ENCODE data around the gene SLC15A4.
"Not testable (repeated sequence)": the region's sequence is repeated elsewhere in the genome, so short reads cannot be mapped to it uniquely, and the experiment has no call there.

The SLC15A4 gene

DNA sequence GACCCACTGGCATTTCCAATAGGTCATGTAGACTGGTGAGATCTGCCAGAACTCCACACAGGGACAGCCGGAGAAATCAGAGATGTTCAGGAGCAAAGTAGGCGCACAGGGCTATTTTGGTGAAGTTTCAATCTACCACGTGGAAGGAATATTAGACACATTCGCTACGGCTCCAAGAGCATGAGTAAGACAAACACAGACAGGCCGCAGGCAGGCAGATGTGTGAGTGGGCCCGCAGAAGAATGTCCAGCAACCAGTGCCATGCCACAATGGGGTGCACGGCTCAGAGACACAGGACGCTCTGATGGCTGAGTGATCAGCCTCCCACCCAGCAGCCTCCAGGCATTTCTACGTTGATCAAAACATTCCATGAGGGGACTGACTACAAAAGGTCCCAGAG is 10.4 kb downstream of the SLC15A4 start:
- DNase-seq: no peak

DNA sequence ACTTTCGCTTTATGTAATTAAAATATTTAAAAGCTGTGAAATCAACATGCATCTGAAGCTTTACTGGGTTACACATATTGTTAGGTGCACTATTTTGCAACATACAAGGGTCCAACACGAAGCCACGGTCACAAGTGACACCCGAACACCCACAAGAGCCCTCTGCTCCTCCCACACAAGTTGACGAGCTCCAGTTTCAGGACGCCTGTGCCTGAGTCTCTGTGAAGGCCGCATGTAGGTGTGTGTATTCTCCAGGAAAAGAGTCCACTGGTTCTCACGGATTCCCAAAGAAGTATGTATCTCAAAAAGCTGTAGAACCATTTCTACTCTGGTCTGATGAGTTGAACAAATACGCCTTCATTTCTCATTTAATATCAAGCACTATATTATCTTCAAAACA is 12.0 kb downstream of the SLC15A4 start:
- no peak for DNase-seq

GRCh38 chr12:128810182-128811127 is 13.3 kb downstream of the SLC15A4 start:
- DNase-seq: peak; percentile 9

DNA sequence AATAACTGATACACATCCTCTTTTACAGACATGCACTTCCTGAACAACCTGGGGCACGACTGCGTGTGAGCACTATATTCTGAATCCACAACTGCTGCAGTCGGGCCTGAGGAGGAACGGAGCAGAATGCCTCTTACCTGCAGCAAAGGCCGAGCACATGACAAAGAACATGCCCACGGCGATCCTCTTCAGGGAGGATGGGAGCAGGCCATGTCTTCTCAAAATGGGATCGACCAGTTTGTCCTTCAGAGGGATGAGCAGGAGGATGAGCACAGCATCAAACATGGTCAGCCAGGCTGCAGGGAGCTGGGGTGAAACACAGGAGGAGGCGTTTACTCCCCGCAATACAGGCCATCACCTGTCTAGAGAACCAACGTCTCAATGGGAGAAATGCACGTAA is 15.1 kb downstream of the SLC15A4 start:
- no peak for DNase-seq

GRCh38 chr12:128807161-128807724 is 16.5 kb downstream of the SLC15A4 start:
- no peak for DNase-seq

DNA sequence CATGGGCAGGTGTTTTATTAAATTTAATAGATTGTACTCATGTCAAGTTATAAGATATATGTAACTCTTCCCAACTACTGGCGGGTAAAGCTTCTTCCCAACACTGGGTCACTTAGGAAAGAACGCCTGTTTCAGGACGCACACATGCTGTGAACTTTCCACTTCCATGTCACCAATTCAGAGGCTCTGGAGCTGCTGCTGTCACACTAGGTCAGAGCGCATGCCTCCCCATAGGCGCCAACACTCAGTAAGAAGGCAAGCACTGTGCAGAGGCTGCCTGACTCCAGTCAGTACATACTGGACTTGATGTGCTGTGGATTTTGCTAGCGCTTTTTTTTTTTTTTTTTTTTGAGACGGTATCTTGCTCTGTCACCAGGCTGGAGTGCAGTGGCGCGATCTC is 17.2 kb downstream of the SLC15A4 start:
- no peak for DNase-seq

- not testable (repeated sequence) for DNase-seq
These were observed 18.4 kb downstream of the SLC15A4 start for GRCh38 chr12:128805406-128805805.

DNA sequence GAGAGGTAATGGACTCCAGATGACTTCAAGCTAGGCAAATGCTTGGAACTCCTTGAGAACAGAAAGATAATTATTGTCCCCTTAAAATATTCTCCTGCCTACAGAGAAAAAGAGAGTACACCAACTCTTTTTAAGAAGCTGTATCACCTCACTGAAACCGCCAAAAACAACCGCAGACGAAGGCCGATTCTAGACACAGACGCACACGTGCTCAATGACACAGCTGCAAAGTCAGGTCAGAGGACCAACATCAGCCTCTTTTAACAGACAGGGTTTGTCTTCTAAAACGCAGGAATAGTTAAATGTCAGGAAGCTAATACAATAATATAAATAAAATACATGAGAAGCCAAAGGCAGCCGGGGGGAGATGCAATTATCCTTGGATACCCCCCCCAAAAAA is 19.0 kb downstream of the SLC15A4 start:
- no peak for DNase-seq

- no peak for DNase-seq
These were observed 20.0 kb downstream of the SLC15A4 start for GRCh38 chr12:128803788-128804187.

- DNase-seq: no peak
These were observed 21.0 kb downstream of the SLC15A4 start for GRCh38 chr12:128802756-128803155.

DNA sequence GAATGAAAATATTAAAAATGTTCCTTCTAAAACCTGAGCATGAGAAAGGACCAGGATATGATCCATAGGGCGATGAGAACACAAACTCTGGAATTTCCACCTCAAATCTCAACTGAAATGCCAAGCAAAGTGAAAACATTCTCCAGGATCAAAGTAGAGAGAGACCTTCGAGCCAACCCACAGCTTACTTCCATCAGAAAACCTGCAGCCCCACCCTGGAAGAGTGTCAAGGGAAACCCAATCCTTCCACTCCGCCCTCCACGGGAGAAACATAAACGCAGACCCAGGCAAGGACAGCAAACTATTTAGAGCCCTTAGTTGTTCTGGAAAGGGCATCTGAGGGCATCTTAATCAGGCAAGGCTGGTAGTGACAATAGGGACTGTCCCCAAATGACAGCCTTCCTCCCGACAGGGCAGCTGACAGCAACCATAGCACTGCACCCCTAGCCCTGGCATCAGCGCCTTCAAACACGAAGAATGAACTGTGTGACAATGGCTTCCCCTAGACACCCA is 21.8 kb downstream of the SLC15A4 start:
- no peak for DNase-seq

GRCh38 chr12:128800606-128801005 is 23.2 kb downstream of the SLC15A4 start:
- no peak for DNase-seq

DNA sequence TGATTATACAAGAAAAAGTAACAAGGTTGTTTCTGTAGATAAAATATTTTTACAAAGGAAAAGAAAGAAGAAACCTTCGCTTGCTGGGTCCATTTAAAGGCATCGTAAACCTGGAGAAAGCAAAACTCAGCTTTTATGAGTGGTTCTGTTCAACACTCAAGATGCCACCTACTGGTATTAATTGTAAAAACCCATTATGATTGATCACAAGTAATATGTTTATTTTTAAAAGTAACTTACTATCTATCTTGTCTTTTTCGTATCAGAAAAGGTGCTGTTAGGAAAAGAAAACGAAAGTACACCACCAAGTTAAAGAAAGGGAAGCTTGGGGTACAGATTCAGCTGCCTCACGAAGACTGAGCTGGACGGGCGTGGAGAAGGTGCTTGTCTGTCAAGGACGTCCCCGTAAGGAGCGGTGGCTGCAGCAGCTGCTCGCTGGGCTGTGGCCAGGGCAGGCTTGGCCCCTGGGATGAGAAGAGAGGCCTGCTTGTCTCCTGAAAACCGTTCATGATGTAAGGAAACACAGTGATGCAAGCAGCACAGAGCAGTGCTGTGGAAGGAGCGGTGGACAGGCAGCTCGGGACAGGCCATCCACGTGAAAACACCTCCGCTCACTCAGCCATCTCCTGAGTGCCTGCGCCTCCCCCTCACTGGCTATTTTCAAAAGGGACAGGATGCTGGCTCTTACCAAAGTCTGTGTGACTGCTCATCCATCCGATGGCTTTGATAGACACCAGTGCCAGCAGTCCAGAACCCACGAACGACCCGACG is 25.0 kb downstream of the SLC15A4 start:
- no peak for DNase-seq

DNA sequence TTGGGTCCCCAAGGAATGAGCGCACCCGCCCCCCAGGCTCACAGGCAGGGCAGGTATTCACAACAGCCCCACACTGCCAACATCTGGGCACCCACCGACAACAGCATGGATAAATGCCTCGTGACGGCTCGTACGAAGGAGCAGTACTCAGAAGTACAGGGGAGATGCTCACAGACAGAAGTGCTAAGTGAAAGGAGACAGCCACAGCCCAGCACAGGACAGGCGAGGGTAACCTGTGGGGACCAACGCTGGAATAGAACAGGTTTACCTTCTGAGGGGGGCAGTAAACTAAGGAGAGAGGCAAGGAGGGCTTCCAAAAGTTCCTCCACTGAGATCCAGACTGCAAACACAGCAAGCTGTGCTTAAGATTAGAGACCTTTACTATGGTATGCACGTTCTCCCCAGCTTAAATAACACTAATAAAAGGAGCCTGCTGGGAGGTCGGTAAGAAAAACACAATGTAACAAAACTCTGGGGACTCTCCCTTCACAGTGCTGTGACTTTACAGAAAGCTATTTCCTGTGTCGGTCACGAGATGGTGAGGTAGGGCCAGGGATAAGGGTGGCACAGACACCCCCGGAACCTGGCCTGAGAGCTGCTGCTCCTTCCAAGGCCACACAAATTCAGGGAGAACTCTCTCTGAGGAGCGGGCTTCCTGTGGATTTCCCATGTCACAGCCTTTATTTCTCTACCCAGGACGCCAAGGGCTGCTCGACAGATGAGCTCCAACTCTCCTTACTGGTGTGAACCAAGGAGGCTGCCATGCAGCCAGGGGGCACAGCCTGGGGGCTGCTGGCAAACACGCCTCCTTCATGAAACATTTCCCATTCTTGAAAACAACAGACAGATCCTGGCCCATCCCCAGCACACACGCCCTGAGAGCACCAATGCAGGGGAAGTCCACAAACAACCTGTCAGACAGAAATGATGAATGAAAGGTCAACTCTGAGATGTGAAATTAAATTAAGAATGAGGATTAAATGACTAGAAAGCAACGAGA is 26.3 kb downstream of the SLC15A4 start:
- DNase-seq: no peak

- no peak for DNase-seq
These were observed 27.2 kb downstream of the SLC15A4 start for GRCh38 chr12:128796439-128797118.

GRCh38 chr12:128795530-128796361 is 28.0 kb downstream of the SLC15A4 start:
- DNase-seq: no peak

DNA sequence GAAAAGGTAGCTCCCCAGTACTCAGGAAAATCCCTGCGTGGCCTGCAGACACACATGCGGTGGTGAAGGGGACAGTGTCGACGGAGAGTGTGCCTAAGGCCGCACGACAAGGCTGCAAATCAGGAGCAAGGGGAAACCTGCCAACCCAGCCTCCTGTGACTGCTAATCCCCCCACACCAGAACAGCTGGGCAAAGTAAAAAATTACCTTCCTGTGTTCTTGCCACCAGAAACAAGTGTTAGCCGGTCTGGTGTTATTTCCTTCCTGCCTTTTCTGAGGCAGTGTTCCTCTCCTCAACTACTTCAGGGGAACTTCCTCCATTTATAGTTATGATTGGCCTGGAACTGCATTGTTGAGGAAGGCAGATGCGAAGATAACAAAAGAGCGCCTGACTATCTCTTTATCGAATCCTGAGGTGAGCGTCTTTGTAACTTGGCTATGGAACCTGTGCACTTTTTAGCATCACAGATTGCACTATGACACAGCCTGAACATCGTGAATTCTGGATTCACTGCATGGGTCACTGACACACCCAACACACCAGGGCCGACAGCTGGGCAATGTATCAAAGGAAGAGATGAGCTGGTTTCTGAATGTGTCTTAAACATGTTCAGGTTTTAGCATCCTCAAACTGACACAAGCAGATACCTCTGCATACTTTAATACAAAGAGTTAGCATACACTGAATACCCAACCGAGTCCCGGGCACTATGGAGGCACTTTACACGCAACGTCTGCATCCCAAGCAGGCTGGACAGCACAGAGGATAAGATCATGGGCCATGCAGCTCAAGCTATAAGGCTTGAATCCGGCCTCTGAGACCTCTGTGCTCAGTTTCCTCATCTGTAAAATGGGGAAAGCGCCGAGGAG is 28.9 kb downstream of the SLC15A4 start:
- DNase-seq: no peak

- no peak for DNase-seq
These were observed 30.1 kb downstream of the SLC15A4 start for GRCh38 chr12:128793701-128794100.

GRCh38 chr12:128792881-128793280 is 30.9 kb downstream of the SLC15A4 start:
- DNase-seq: no peak

GRCh38 chr12:128792398-128792797 is 31.4 kb downstream of the SLC15A4 start:
- no peak for DNase-seq
